Measurements from ENCODE around the gene LGI1. TPM values are rescaled to one million over a fixed set of nuclear protein-coding genes. Genes with fewer than 3 reads are reported as not detected.

Gene LGI1
- total RNA-seq, 1 donor from 2014 or later, result 2.3 TPM

DNA sequence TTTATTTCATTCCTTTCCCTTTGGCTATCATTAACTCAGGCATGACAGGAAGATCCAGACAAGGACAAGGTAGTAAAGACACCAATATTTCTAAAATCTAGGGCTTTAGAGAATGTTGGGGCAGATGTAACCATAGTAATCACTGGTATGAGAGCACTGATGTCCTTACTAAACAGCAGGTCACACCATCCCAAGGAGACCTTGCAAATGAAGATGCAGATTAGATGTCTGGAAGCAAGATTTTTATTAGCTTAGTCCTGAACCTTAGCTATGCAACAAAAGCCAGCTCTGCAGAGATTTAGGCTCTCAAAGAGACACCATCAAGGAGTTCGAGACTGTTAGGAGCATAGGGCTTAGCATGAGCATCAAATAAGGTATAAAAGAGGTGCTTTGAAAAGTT, 31.7 kb upstream of the LGI1 start:
- Mint-ChIP-seq H3K27ac (ENCODE audit: unreplicated experiment) (no peak overlapping the region), H3K36me3 (ENCODE audit: low read depth) (no peaks in the 10 kb centered on the region), H3K9me3 (ENCODE audit: low read depth) (no peaks in the 10 kb centered on the region), H3K27me3 (ENCODE audit: low read depth) (peaks cover 48% of the 10 kb centered on the region), H3K4me1 (ENCODE audit: low read depth) (no peaks in the 10 kb centered on the region), H3K4me3 (ENCODE audit: unreplicated experiment) (no peak overlapping the region)
- DNase-seq (ENCODE audit: low spot score), result no peak
- TF ChIP-seq, protein P1, sequence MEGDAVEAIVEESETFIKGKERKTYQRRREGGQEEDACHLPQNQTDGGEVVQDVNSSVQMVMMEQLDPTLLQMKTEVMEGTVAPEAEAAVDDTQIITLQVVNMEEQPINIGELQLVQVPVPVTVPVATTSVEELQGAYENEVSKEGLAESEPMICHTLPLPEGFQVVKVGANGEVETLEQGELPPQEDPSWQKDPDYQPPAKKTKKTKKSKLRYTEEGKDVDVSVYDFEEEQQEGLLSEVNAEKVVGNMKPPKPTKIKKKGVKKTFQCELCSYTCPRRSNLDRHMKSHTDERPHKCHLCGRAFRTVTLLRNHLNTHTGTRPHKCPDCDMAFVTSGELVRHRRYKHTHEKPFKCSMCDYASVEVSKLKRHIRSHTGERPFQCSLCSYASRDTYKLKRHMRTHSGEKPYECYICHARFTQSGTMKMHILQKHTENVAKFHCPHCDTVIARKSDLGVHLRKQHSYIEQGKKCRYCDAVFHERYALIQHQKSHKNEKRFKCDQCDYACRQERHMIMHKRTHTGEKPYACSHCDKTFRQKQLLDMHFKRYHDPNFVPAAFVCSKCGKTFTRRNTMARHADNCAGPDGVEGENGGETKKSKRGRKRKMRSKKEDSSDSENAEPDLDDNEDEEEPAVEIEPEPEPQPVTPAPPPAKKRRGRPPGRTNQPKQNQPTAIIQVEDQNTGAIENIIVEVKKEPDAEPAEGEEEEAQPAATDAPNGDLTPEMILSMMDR (IDR thresholded peaks at IDR 0.05), result no peak

DNA sequence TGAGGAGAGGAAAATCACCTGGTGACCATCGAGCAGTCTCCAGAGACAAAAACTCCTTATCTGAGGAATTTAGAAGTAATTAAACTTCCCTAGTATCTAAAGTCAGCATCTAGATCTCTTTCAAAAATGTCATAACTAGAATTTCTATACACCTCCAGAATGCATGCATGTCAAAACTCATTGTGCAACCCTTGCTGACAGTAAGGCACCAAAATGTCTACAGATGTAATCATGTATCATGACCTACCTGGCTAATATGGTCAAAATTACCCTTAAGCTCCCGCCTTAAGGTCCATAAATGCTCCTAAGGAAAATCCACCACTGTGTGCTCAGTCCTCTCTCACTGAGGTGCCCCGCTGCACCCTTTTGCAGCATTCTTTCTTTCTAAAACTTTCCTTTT, 16.4 kb upstream of the LGI1 start:
- DNase-seq (ENCODE audit: low spot score), result no peak
- Mint-ChIP-seq H3K27ac (ENCODE audit: unreplicated experiment) (no peak overlapping the region), H3K36me3 (ENCODE audit: low read depth) (no peaks in the 10 kb centered on the region), H3K4me1 (ENCODE audit: low read depth) (peaks cover 10% of the 10 kb centered on the region), H3K27me3 (ENCODE audit: low read depth) (peaks cover 16% of the 10 kb centered on the region), H3K9me3 (ENCODE audit: low read depth) (peaks cover 4% of the 10 kb centered on the region), H3K4me3 (ENCODE audit: unreplicated experiment) (no peak overlapping the region)
- TF ChIP-seq, protein P1 (IDR thresholded peaks at IDR 0.05), result no peak

DNA sequence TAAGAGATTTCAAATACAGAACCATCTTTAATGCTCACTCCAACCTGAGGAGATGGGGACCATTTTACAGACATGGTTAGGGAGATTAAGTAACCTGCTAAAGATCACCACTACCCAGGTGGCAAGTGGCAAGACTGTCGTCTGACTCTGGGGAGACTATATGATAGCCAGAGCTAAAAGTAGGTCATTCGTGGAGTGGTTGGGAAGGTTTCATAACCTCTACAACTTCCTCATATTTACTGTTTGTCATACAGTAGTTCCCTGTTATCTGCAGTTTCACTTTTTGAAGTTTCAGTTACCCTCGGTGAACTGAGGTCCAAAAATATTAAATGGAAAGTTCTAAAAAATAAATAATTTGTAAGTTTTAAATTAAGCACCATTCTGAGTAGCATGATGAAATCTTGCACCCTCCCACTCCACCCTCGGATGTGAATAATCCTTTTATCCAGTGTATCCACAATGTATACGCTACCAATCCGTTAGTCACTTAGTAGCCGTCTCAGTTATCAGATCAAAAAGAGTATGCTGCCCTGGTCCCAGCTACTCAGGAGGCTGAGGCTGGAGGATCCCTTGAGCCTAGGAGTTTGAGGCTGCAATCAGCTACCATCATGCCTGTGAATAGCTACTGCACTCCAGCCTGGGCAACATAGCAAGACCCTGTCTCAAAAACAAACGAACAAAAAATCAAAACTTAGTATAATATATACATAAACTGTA, 14.9 kb upstream of the LGI1 start:
- Mint-ChIP-seq H3K27me3 (ENCODE audit: low read depth) (peaks cover 5% of the 10 kb centered on the region), H3K27ac (ENCODE audit: unreplicated experiment) (no peak overlapping the region), H3K36me3 (ENCODE audit: low read depth) (no peaks in the 10 kb centered on the region), H3K4me1 (ENCODE audit: low read depth) (peaks cover 23% of the 10 kb centered on the region), H3K9me3 (ENCODE audit: low read depth) (peaks cover 4% of the 10 kb centered on the region), H3K4me3 (ENCODE audit: unreplicated experiment) (no peak overlapping the region)
- TF ChIP-seq, protein P1 (IDR thresholded peaks at IDR 0.05), result no peak
- no peak for DNase-seq (ENCODE audit: low spot score)

DNA sequence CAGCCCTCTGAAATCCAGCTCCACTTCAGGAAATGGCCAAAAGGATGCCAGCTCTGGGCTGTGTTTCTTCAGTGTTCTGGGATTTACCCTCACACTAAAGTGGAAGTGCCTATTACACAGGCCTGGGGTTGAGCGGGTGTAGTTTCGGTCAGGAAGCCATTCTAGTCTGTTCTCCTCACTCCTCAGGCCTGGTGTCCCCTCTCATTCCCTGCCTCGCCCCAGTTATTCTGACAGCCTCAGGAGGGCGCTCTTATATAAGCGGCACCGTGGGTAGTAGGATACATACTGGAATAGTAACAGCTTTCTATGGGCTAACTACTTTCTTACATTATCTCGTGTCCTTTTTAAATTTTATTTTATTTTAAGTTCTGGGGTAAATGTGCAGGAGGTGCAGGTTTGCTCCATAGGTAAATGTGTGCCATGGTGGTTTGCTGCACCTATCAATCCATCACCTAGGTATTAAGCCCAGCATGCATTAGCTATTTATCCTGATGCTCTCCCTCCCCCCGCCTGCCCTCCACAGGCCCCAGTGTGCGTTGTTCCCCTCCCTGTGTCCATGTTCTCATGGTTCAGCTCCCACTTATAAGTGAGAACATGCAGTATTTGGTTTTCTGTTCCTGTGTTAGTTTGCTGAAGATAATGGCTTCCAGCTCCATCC, 12.2 kb upstream of the LGI1 start:
- Mint-ChIP-seq H3K36me3 (ENCODE audit: low read depth) (no peaks in the 10 kb centered on the region), H3K4me1 (ENCODE audit: low read depth) (peaks cover 40% of the 10 kb centered on the region), H3K4me3 (ENCODE audit: unreplicated experiment) (no peak overlapping the region), H3K9me3 (ENCODE audit: low read depth) (no peaks in the 10 kb centered on the region), H3K27ac (ENCODE audit: unreplicated experiment) (peak overlapping the region; percentile 97), H3K27me3 (ENCODE audit: low read depth) (no peaks in the 10 kb centered on the region)
- no peak for DNase-seq (ENCODE audit: low spot score)
- TF ChIP-seq, protein P1 (IDR thresholded peaks at IDR 0.05), result peak; percentile 80

DNA sequence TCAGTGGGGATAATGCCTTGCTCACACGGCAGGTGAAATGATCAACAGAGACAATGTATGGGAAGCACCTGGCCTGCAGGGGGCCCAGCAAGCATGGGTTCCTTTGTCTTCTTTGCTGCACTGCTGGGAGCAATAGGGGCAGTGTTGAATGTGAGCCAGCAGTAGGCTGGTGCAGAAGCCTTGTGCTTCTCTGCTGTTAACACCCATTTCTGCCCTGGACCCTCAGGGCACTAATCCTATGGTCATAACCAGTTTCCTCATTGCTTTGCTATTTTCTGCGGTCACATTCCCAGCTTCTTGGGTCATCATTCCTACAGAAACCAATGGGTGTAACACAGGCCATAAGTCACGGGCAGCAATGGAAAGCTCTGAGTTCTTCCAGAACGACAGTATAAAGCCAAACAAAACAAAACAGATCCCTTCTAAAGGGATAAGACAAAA, 10.9 kb upstream of the LGI1 start:
- Mint-ChIP-seq H3K36me3 (ENCODE audit: low read depth) (no peaks in the 10 kb centered on the region), H3K4me1 (ENCODE audit: low read depth) (peaks cover 45% of the 10 kb centered on the region), H3K9me3 (ENCODE audit: low read depth) (no peaks in the 10 kb centered on the region), H3K27ac (ENCODE audit: unreplicated experiment) (peak overlapping the region; percentile 97), H3K27me3 (ENCODE audit: low read depth) (no peaks in the 10 kb centered on the region), H3K4me3 (ENCODE audit: unreplicated experiment) (no peak overlapping the region)
- TF ChIP-seq, protein P1 (IDR thresholded peaks at IDR 0.05), result peak; percentile 75
- no peak for DNase-seq (ENCODE audit: low spot score)
